ENCODE data around the gene TMEM18. TPM values are rescaled to one million over a fixed set of nuclear protein-coding genes. Genes with fewer than 3 reads are reported as not detected.
A peak's percentile ranks its signal among the peaks of the same experiment; 100 is the strongest.

TMEM18 gene
- total RNA-seq, 2 experiments from 2014 or later: 25.6 to 26.3 TPM

DNA sequence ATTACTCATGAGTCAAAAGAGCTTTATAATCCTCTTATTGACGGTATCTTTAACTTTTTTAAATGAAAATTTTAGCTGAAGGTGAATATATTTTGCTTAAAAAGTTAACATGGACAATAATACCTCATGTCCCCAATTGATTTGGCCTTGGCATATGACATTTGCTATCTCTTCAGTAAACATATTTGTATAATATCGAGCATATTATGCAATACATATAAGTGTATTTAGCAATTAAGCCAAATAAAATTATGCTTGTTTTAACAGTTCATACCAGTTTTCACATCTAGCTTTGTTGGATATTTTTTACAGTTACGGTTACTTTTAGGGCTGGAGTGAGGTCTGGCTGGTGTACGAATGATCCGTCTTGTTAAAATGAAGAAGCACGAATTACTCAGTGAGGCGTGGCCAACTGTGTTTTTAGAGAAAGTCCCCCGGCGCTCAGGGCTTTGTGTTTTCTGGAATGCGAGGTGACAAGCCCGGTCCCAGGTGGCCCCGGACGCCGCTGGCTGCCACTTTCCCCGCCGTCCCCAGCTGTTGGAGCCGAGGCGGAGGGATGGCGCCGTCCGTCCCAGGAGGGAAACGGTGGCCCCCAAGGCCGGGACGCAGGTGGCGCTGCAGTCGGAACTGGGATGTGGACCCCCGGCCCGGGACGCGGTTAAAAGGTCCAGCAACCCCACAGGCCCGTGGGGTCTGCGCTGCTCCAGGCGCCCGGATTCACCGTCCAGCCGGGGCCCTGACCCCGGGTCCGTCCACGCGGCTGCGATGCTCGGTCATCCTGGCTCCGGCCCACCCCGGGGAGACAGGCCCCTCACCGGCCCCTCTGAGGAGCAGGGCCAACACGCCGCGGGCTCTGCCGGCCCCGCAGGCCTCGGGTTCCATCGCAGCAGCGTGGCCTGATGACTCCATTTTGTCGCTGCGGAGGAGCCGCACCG is 41.3 kb downstream of the TMEM18 start:
- Mint-ChIP-seq H3K4me1 (ENCODE audit: low read depth) (peaks cover 6% of the 10 kb centered on the region), H3K27me3 (peaks cover 4% of the 10 kb centered on the region), H3K9me3 (no peaks in the 10 kb centered on the region), H3K27ac (no peak overlapping the region), H3K4me3 (peak overlapping the region; percentile 66), H3K36me3 (ENCODE audit: low read depth) (no peaks in the 10 kb centered on the region)
- Histone ChIP-seq H3K9me3 (ENCODE audit: control insufficient read depth in 1 of 2, insufficient read depth in 1 of 2, low read length in 2 of 2) (no peaks in the 10 kb centered on the region), H3K36me3 (ENCODE audit: insufficient read depth, low read length) (no peaks in the 10 kb centered on the region), H3K27ac (ENCODE audit: low read depth in 1 of 2, low read length in 2 of 2) (no peak overlapping the region), H3K4me3 (ENCODE audit: low read length) (peak overlapping the region; percentile 73), H3K27me3 (ENCODE audit: control insufficient read depth in 1 of 2, insufficient read depth in 2 of 2, low read length in 2 of 2) (no peaks in the 10 kb centered on the region), H3K4me1 (ENCODE audit: insufficient read depth, low read length) (peaks cover 11% of the 10 kb centered on the region)
- ChIA-PET POLR2A (interaction anchor here (0.6 kb wide), 1 partner anchor 27 kb away, joined by 3 read pairs; no protein-coding TSS in a partner anchor), CTCF (interaction anchor here (1.3 kb wide), 1 partner anchor 389 kb away, joined by 8 read pairs; no protein-coding TSS in a partner anchor)
- DNase-seq: peak in 1 of 14 experiments; percentile 25
- intact Hi-C loops (cut with DNase I, micrococcal nuclease): loop anchor here (2.0 to 5.0 kb wide), 4 partner anchors 105 to 464 kb away; no protein-coding TSS in a partner anchor
- ATAC-seq (ENCODE audit: poor library complexity): peak; percentile 17
- TF ChIP-seq, protein P1, sequence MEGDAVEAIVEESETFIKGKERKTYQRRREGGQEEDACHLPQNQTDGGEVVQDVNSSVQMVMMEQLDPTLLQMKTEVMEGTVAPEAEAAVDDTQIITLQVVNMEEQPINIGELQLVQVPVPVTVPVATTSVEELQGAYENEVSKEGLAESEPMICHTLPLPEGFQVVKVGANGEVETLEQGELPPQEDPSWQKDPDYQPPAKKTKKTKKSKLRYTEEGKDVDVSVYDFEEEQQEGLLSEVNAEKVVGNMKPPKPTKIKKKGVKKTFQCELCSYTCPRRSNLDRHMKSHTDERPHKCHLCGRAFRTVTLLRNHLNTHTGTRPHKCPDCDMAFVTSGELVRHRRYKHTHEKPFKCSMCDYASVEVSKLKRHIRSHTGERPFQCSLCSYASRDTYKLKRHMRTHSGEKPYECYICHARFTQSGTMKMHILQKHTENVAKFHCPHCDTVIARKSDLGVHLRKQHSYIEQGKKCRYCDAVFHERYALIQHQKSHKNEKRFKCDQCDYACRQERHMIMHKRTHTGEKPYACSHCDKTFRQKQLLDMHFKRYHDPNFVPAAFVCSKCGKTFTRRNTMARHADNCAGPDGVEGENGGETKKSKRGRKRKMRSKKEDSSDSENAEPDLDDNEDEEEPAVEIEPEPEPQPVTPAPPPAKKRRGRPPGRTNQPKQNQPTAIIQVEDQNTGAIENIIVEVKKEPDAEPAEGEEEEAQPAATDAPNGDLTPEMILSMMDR (IDR thresholded peaks at IDR 0.05): no peak

DNA sequence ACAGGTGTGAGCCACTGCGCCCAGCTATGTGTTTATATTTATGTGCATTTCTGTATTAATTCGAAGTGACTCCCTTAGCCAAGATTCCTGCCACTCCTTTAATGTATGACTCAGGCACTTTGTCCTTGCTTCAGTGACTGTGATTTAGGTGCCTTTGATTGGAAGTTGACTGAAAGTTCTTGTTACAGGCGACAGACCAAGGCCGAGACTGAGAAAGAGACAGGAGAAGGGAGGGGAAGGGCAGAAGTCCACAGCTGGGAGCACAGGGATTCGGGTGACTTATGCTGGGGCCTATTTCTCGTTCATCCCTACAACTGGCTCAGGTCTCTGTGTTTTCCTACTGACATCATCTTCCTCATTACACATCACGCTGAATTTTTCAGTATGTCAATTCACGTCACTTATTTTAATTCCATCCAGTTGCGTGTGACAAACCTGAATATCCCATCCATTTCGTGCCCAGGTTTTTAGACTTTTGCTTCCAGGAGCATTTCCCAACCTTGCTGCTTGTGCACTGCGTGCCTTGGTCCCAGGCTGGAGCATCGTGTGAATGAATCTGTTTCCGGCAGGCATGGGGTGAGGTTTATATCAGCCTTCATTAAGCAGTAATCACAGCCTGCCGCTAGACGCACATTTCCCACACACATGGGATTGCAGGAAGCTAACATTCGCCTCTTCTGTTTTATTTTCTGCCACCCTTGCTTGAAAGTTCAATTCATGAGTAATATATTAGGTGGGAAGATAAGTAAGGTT is 42.4 kb downstream of the TMEM18 start:
- H3K9me3 Mint-ChIP-seq: no peaks in the 10 kb centered on the region
- Histone ChIP-seq H3K9me3 (ENCODE audit: control insufficient read depth in 1 of 2, insufficient read depth in 1 of 2, low read length in 2 of 2) (no peaks in the 10 kb centered on the region), H3K27ac (ENCODE audit: low read depth in 1 of 2, low read length in 2 of 2) (no peak overlapping the region), H3K4me3 (ENCODE audit: low read length) (no peak overlapping the region), H3K4me1 (ENCODE audit: insufficient read depth, low read length) (peaks cover 11% of the 10 kb centered on the region), H3K27me3 (ENCODE audit: control insufficient read depth in 1 of 2, insufficient read depth in 2 of 2, low read length in 2 of 2) (no peaks in the 10 kb centered on the region), H3K36me3 (ENCODE audit: insufficient read depth, low read length) (no peaks in the 10 kb centered on the region)
- H3K4me3 Mint-ChIP-seq: no peak overlapping the region
- H3K4me1 Mint-ChIP-seq (ENCODE audit: low read depth): peaks cover 6% of the 10 kb centered on the region
- TF ChIP-seq, protein P1 (IDR thresholded peaks at IDR 0.05): no peak
- peaks cover 4% of the 10 kb centered on the region for H3K27me3 Mint-ChIP-seq
- DNase-seq: no peak
- ChIA-PET POLR2A (interaction anchor here (0.6 kb wide), 1 partner anchor 26 kb away, joined by 3 read pairs; no protein-coding TSS in a partner anchor), CTCF (interaction anchor here (1.5 kb wide), 1 partner anchor 28 kb away, joined by 3 read pairs; no protein-coding TSS in a partner anchor)
- no peak for ATAC-seq (ENCODE audit: poor library complexity)
- intact Hi-C loops (cut with DNase I, micrococcal nuclease): loop anchor here (2.0 to 5.0 kb wide), 2 partner anchors 344 to 463 kb away; no protein-coding TSS in a partner anchor
- no peaks in the 10 kb centered on the region for H3K36me3 Mint-ChIP-seq (ENCODE audit: low read depth)
- H3K27ac Mint-ChIP-seq: no peak overlapping the region

DNA sequence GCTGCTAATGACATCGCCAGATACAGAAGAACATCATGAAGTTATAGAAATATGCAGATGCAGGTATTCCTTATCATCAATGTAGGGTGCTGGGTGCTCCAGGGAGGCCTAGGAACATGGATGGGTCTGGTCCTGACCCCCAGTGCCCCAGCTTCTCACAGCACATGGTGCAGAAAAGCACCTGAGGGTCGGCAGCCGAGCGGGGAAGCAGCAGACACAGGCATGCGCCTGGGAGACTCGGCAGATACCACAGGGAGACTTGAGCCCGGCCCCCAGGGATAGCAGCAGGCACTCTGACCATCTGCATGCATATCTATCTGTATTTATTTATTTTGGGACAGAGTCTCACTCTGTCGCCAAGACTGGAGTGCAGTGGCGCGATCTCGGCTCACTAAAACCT is 43.2 kb downstream of the TMEM18 start:
- DNase-seq (no peak), ATAC-seq (ENCODE audit: poor library complexity) (no peak)
- H3K4me1 ChIP-seq (ENCODE audit: insufficient read depth, low read length): peaks cover 11% of the 10 kb centered on the region
- H3K36me3 ChIP-seq (ENCODE audit: insufficient read depth, low read length): no peaks in the 10 kb centered on the region
- H3K4me1 Mint-ChIP-seq (ENCODE audit: low read depth): peaks cover 6% of the 10 kb centered on the region
- ChIA-PET CTCF (interaction anchor here (1.5 kb wide), 1 partner anchor 29 kb away, joined by 3 read pairs; no protein-coding TSS in a partner anchor), POLR2A (no interaction called here)
- H3K27me3 Mint-ChIP-seq: peaks cover 4% of the 10 kb centered on the region
- no peak overlapping the region for H3K27ac Mint-ChIP-seq
- H3K4me3 ChIP-seq (ENCODE audit: low read length): no peak overlapping the region
- H3K9me3 ChIP-seq (ENCODE audit: control insufficient read depth in 1 of 2, insufficient read depth in 1 of 2, low read length in 2 of 2): no peaks in the 10 kb centered on the region
- no peaks in the 10 kb centered on the region for H3K36me3 Mint-ChIP-seq (ENCODE audit: low read depth)
- no peaks in the 10 kb centered on the region for H3K9me3 Mint-ChIP-seq
- no peak overlapping the region for H3K27ac ChIP-seq (ENCODE audit: low read depth in 1 of 2, low read length in 2 of 2)
- no peaks in the 10 kb centered on the region for H3K27me3 ChIP-seq (ENCODE audit: control insufficient read depth in 1 of 2, insufficient read depth in 2 of 2, low read length in 2 of 2)
- TF ChIP-seq, protein P1 (IDR thresholded peaks at IDR 0.05): no peak
- H3K4me3 Mint-ChIP-seq: peak overlapping the region; percentile 32
- intact Hi-C loops (cut with DNase I, micrococcal nuclease): loop anchor here in 1 of 2 experiments (2.0 kb wide), 1 partner anchor 343 kb away; no protein-coding TSS in a partner anchor
